Suppressor macrophage treated with lipopolysaccharide for 4 hours (primary cell): Measurements from ENCODE around the gene GOLT1A.
A peak's percentile ranks its signal among the peaks of the same experiment; 100 is the strongest.

Source experiments
- DNase-seq: peaks from one replicate; pipeline ENCODE4 v3.0.0-alpha.2; 2020

GOLT1A gene

GRCh38 chr1:204216880-204217647 is 3.3 kb upstream of the GOLT1A start:
- DNase-seq, result no peak

GRCh38 chr1:204216236-204216635 is 2.4 kb upstream of the GOLT1A start:
- DNase-seq, result no peak

GRCh38 chr1:204212715-204213114 is 1.1 kb downstream of the GOLT1A start:
- DNase-seq, result no peak

GRCh38 chr1:204211046-204211445 is 2.7 kb downstream of the GOLT1A start:
- DNase-seq, result no peak

- peak; percentile 62 for DNase-seq
These were observed 6.6 kb downstream of the GOLT1A start for GRCh38 chr1:204207136-204207616.

- DNase-seq, result no peak
These were observed 7.7 kb downstream of the GOLT1A start for GRCh38 chr1:204206121-204206520.

- no peak for DNase-seq
These were observed 8.3 kb downstream of the GOLT1A start for GRCh38 chr1:204205486-204205885.

- DNase-seq, result no peak
These were observed 8.8 kb downstream of the GOLT1A start for GRCh38 chr1:204204944-204205343.

GRCh38 chr1:204203206-204203767 is 10.5 kb downstream of the GOLT1A start:
- no peak for DNase-seq

- DNase-seq, result no peak
These were observed 11.3 kb downstream of the GOLT1A start for GRCh38 chr1:204202481-204202880.

- no peak for DNase-seq
These were observed 12.3 kb downstream of the GOLT1A start for GRCh38 chr1:204201348-204202040.

- DNase-seq, result no peak
These were observed 14.2 kb downstream of the GOLT1A start for GRCh38 chr1:204199579-204199978.

GRCh38 chr1:204198348-204199340 is 15.1 kb downstream of the GOLT1A start:
- DNase-seq, result no peak

- no peak for DNase-seq
These were observed 16.7 kb downstream of the GOLT1A start for GRCh38 chr1:204197068-204197467.

GRCh38 chr1:204196068-204196795 is 17.6 kb downstream of the GOLT1A start, which contains the start of gene KISS1:
KISS1 (minus strand) TSS chr1:204196491; CDS start chr1:204192876, 3,615 bp downstream.
- DNase-seq, result no peak

GRCh38 chr1:204194771-204195170 is 19.0 kb downstream of the GOLT1A start:
- no peak for DNase-seq

- DNase-seq, result no peak
These were observed 19.7 kb downstream of the GOLT1A start for GRCh38 chr1:204194080-204194479.

- DNase-seq, result no peak
These were observed 21.0 kb downstream of the GOLT1A start for GRCh38 chr1:204192589-204193352.

- no peak for DNase-seq
These were observed 21.7 kb downstream of the GOLT1A start for GRCh38 chr1:204192046-204192445.

GRCh38 chr1:204191456-204191855 is 22.3 kb downstream of the GOLT1A start:
- no peak for DNase-seq
